ENCODE data around the gene RPS21.

RPS21 gene

DNA sequence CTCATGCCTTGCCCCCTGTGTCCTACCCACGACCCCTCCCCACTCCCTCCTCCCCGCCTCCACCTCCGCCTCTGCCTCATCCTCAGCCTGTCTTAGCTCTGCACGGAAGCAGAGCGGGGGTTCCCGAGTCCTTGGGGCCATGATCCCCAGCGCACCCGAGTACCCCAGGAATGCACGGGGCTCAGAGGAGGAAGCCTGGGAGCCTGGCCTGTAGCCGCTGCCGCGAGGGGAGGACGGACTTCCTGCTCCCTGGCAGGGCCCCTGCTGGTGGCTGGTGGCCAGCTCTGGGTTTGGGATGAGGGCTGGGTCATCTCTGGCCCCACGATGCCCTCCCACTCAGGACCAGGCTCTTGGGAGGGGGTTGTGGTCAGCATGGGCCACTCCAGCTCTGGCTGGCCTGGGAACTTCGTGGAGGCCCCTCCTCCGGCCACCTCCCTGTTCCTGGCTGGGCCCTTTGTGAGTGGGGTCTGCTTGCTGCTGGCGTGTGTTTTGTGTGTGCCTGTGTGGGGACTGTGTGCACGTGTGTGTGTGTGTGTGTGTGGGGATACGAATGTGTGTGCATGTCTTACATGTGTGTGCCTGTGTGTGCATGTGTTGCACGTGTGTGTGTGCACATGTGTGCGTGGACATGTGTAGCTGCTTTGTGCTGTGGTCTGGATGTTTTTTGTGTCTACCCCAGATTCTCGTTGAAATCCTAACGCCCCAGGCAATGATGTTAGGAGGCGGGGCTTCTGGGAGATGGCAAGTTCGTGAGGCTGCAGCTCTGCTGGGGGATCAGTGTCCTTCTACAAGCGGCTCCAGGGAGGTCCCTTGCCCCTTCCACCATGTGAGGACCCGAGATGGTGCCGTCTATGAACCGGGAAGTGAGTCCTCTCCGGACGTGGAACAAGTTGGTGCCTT, 41.7 kb downstream of the RPS21 start:
- DNase-seq = no peak

DNA sequence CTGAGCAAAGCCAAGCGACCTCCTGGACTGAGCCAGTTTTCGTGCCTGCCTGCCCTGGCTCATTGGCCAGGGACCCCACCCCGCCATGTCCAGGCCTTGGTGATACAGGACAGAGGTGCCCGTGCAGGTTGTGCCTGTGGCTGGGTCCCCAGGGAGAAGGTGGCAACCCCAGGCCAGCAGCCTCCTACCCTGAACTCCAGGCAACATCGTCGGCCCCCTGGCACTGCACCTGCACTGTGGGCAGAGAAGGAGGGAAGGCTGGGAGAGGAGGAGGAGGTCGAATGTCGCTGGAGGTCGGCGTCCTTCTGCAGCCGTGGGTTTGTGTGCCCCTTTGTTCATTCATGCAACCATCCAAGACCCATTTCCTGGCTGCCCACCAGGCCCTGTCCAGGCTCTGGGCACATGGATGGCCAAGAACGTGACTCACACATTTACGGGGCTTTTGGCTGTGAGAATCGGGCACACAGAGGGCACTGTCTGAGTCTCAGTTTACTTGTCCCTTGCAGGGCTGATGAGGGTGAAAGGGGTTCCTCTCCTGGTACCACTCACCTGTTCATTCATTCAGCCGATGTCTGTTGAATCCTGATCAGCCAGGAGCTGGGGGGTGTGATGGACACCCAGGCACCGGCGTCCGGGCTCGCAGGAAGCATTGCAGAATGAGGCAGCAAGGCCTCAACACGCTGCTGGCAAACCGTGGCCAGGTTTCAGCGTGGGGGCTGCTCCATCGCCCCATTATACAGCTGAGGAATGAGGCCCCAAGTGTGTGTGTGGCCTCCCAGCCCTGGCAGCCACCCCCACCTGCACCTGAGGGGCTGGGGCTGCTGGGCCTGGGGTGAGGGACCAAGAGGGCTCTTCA, 42.8 kb downstream of the RPS21 start:
- DNase-seq = no peak

DNA sequence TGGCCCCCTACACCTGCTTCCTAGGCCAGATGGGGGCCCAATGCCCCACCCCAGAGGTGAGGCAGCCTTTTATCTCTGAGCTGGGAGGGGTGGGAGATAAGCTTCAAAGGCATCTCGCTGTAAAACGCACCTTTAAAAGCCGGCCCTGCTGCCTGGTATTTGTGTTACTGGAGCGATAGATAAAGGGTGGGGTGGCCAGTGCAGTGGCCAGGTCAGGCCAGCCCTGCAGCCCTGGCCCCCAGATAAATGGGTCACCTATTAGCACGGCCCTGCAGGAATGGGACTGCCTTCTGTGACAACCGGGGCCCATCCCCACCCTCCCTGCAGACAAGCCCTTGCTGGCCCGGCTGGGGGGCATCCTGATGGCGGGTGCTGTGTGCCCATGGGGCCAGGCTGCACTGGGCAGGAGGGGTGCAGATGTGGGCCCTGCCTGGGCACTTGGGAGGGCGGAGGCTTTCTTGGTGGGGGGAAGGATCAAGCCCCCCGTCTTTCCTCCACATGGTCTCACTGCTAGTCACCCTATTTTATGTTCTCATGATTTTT, 43.5 kb downstream of the RPS21 start:
- DNase-seq = no peak

DNA sequence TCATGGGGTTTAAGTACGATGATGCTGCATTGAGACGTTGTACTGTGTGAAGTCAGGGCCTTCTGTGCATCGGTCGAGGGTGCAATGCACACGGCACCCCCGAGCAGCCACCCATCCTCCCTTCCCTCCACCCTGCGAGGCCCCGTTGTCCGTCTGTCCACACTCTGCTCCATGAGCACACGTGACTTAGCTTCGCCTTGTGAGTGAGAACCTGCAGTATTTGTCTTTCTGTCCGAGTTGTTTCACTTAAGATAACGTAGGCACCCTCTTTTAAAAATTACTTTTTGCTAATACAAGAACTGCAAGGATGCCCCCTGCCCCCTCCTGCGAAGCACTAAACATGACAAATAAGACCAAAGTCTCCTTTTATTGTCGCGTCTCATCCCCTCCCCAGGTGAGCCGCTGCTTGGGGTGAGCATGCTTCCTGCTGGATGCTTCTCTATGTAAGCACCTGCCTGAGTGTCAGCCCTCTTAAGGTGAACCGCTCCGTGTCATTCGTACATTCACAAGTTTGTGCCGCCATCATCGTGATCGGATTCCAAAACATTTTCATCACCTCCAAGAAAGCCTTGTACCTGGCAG, 44.1 kb downstream of the RPS21 start:
- no peak for DNase-seq

DNA sequence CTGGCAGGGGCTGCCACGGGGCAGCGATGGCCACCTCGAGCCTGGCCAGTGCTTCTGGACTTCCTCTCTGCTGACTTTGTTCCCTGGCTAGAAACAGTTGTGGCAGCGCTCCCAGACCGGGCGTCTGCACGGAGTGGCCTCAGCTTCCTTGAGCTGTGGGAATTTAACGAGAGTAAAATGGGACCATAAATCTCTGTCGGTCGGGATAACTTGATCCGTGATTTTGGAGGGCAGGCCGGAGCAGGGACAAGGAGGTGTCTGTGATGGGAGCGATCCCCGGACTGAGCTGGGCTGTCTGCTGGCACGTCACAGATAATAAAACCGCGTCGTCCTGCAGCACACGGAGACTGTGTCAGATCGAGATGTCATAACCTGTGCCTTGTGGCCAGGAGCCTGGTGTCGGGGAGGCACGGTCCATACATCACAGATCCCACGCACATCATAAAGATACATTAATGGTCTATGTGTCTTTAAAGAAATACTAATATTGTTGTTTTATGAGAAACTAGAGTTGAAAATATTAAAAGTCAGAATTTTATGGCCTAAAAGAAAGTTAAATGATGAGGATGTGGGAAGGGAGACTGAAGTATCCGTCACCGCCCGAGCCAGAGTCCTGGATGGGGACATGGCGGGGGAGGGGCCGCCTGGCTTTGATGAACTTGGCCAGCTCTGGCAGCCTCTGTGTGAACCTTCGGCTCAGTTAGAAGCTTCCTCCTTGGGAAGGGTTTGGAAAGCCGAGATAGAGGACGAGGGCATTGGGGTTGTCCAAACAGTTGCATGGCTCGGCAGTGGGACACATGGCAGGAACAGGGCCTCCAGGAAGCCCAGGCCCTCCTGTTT, 47.0 kb downstream of the RPS21 start:
- DNase-seq = no peak

DNA sequence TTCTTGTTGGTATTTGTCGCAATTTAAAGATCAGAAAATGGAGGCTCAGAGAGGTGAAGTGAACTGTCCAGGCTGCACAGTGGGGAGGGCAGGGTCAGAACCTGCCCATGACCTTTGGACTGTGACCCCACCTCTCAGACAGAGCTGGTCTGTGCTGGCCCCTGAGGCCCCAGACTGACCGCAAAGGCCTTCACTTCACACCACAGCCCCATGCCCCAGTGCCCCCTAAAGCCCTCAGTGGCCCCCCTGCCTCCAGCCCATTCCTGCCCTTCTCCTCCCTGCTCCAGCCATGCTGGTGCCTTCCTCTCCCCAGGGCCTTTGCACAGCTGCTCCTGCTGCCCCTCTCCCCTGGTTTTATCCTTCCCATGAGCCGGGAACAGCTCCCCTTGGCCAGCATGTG, 49.8 kb downstream of the RPS21 start:
- DNase-seq = no peak

DNA sequence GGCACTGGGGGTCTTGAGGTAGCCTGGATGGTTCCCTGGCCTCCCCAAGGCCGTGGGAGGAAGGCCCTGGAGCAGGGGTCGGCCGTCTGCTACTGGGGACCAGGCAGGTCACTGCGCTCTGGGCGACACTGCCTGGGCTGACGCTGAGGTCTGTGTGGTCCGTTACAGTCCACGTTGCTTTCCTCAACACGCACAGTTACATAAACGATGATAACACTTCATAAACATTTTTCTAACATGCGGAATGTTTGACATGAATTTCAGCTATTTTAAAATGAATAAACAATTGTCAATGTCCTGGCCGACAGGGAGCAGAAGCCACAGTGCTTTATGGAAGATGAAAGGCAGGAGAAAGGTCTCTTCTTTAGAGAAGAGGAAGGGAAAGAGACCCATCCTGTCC, 50.6 kb downstream of the RPS21 start:
- DNase-seq = peak in 1 of 2 experiments; percentile 55

DNA sequence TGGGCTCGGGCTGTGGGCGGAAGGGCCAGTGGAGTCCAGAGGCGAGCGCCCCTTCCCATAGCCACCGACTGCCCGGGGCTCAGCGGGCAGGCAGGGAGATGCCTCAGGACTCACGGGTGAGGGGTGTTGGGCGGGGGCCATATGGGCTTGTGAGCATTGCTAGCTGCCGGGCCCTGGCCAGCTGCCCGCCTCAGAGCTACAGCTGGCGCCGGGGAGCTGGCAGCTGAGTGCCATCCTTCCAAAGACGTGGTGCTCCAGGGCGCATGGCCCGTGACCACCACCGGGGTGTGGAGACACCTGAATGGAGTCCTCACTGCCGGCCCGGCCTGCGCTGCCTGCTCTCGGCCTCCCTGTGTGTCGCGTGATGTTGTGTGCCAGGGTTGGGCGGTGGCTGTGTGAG, 51.0 kb downstream of the RPS21 start:
- DNase-seq = peak; percentile 55 to 80
